Breast epithelium (tissue), 4 donors: ENCODE measurements around the gene KLF5. TPM values are rescaled to one million over a fixed set of nuclear protein-coding genes. Genes with fewer than 3 reads are reported as not detected.

ENCODE experiments used
- DNase-seq, 2 donors: peaks; one replicate each; pipeline ENCODE4 v3.0.0-alpha.2; 2019; ENCODE audit warnings: low spot score in 2 of 2
- H3K27ac ChIP-seq, 2 donors: fragments of 200-600 bp; sonication (generic) in 1 of 2; one replicate each; pipeline ENCODE4 v1.5.1; 2016 to 2019; ENCODE audit warnings: mild to moderate bottlenecking in 1 of 2
- H3K27me3 ChIP-seq, 2 donors: fragments of 200-600 bp; sonication (generic) in 1 of 2; one replicate each; pipeline versions ENCODE4 v1.5.1 to v1.6.0; 2017 to 2019; ENCODE audit warnings: control low read depth in 1 of 2, mild to moderate bottlenecking in 1 of 2
- H3K36me3 ChIP-seq: fragments of 200-600 bp; one replicate; pipeline ENCODE4 v1.5.1; 2019
- H3K4me1 ChIP-seq, 2 donors: fragments of 200-600 bp; sonication (generic); one replicate each; pipeline ENCODE4 v1.5.1; 2016 to 2019; ENCODE audit warnings: control low read depth in 1 of 2
- H3K4me3 ChIP-seq, 3 donors: fragments of 200-600 bp; sonication (generic); 1 replicate in 2 of 3; 2 replicates in 1 of 3; pipeline ENCODE4 v1.5.1; 2016 to 2019; ENCODE audit warnings: mild to moderate bottlenecking in 3 of 3, moderate library complexity in 2 of 3
- H3K9me3 ChIP-seq, 2 donors: fragments of 200-600 bp; sonication (generic) in 1 of 2; one replicate each; pipeline ENCODE4 v1.5.1; 2016 to 2019; ENCODE audit warnings: control low read depth in 1 of 2
- POLR2A ChIP-seq: fragments of 450-650 bp; IDR thresholded peaks from one replicate; pipeline ENCODE4 v1.6.1; 2016; ENCODE audit warnings: antibody characterized with exemption, mild to moderate bottlenecking, moderate library complexity
- POLR2AphosphoS5 ChIP-seq, 3 donors: sonication (generic); formaldehyde crosslinking; IDR thresholded peaks; one replicate each; pipeline ENCODE4 v1.6.1; 2017; ENCODE audit warnings: antibody characterized with exemption in 3 of 3
- intact Hi-C: fragments of 100-400 bp; cut with DNase I; formaldehyde crosslinking; loops from one replicate; pipeline ENCODE4 v1.15.1; 2023; ENCODE audit warnings: low total_unique reads
- total RNA-seq, 3 donors: library from RNA; depleted of rRNA; stranded (reverse); fragments of >200 nt; gene quantifications; one replicate each; pipeline ENCODE4 v1.1.0, GENCODE V29; 2016
- TF ChIP-seq, protein P1 (sequence below), 3 donors: fragments of 450-650 bp; IDR thresholded peaks; one replicate each; pipeline ENCODE4 v1.5.1; 2016 to 2017; ENCODE audit warnings: antibody characterized with exemption in 3 of 3, mild to moderate bottlenecking in 3 of 3, moderate library complexity in 3 of 3

KLF5 gene
- total RNA-seq, 3 donors from 2014 or later: 2.2 to 30.7 (median 10.5) TPM

DNA sequence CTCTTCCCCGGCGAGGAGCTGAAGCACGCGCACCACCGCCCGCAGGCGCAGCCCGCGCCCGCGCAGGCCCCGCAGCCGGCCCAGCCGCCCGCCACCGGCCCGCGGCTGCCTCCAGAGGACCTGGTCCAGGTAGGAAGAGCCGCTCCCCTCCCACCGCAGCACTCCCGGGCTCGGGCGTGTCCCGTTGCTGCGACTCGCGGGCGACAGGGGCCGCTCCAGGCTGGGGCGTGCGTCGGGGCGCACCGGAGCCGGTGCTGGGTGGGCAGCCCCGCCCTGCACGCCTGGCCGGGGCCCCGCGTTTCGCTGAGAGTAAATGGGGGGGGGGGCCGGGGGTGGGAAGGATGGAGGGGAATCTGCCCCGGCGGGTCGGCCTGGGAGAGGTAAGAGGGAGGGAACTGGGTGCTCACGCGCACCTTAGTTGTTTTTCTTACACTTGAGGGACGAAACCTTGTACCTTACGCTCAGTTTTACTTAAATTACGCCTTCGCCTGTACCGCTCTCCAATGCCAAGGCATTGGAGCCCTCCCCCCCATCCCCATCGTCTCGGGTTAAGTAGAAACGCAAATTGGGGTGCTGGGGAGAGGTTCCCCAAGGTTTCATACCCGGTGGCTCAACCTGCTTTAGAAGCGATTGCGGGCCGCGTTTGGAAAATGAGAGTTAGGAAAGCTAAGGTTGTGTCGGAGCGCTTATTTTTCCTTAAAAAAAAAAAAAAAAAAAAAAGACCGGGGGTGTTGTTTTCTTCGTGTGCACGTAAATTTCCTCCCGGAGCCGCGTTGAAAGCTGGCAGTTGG lies 850 bp downstream of the KLF5 start:
- Histone ChIP-seq H3K27me3 (no peaks in the 10 kb centered on the region), H3K9me3 (no peaks in the 10 kb centered on the region), H3K36me3 (no peaks in the 10 kb centered on the region), H3K27ac (peak overlapping the region; percentile 81 to 92), H3K4me3 (peak overlapping the region; percentile 70 to 91 (median 80)), H3K4me1 (no peaks in the 10 kb centered on the region)
- intact Hi-C loops: loop anchor here (10.0 kb wide), 1 partner anchor 365 kb away; no protein-coding TSS in a partner anchor
- DNase-seq: peak; percentile 63 to 72
- TF ChIP-seq POLR2A: no peak
- TF ChIP-seq, protein P1, sequence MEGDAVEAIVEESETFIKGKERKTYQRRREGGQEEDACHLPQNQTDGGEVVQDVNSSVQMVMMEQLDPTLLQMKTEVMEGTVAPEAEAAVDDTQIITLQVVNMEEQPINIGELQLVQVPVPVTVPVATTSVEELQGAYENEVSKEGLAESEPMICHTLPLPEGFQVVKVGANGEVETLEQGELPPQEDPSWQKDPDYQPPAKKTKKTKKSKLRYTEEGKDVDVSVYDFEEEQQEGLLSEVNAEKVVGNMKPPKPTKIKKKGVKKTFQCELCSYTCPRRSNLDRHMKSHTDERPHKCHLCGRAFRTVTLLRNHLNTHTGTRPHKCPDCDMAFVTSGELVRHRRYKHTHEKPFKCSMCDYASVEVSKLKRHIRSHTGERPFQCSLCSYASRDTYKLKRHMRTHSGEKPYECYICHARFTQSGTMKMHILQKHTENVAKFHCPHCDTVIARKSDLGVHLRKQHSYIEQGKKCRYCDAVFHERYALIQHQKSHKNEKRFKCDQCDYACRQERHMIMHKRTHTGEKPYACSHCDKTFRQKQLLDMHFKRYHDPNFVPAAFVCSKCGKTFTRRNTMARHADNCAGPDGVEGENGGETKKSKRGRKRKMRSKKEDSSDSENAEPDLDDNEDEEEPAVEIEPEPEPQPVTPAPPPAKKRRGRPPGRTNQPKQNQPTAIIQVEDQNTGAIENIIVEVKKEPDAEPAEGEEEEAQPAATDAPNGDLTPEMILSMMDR (IDR thresholded peaks at IDR 0.05): no peak
- TF ChIP-seq POLR2AphosphoS5 (IDR thresholded peaks at IDR 0.05): no peak

DNA sequence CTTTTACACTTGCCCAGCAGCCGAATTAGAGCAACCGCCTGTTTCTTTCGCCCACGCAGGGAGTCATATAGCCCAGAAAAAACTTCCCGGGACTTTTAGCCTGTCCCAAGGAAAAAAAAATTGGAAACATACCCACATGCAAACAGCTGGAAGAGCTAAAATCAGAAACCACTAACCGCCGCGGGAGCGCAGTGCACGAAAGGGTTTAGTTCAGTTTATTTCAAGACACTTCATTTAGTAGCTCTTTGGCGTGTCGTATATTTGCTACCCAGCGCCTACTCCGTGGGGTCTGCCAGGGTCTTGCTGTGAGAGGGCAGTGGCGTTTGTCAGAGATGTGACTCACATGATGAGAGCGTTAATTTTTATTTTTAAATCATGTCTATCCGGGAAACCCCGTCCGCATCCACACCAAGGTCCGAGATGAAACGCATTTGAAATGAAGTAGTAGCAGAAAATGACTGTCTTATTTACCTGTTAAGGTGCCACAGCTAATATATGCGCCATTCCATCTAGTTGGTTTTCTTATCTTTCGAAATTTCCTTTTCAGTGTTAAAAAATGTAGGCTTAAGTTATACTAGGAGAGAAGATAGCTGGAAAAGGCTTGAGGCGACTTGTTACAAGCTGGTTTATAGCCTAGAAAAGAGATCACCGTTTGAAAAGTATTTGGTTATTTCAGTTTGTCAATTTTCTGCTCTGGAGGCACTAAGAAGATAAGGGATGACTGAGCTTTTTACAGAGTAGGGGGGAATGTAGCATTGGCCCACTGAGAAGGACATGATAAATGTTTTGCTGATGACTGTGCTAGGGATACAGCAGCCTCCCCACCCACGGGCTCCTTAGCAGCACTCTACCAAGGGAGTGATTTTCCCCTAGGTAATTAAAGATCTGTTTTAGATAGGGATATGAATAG lies 1.7 kb downstream of the KLF5 start:
- H3K4me3 ChIP-seq: peak overlapping the region; percentile 70 to 91 (median 80)
- DNase-seq: peak in 1 of 2 donors; percentile 35
- no peaks in the 10 kb centered on the region for H3K27me3 ChIP-seq
- TF ChIP-seq, protein P1 (IDR thresholded peaks at IDR 0.05): no peak
- TF ChIP-seq POLR2A (no peak), POLR2AphosphoS5 (IDR thresholded peaks at IDR 0.05) (no peak)
- intact Hi-C loops: no loop called here
- no peaks in the 10 kb centered on the region for H3K4me1 ChIP-seq
- no peaks in the 10 kb centered on the region for H3K9me3 ChIP-seq
- H3K36me3 ChIP-seq: no peaks in the 10 kb centered on the region
- peak overlapping the region; percentile 81 to 92 for H3K27ac ChIP-seq

DNA sequence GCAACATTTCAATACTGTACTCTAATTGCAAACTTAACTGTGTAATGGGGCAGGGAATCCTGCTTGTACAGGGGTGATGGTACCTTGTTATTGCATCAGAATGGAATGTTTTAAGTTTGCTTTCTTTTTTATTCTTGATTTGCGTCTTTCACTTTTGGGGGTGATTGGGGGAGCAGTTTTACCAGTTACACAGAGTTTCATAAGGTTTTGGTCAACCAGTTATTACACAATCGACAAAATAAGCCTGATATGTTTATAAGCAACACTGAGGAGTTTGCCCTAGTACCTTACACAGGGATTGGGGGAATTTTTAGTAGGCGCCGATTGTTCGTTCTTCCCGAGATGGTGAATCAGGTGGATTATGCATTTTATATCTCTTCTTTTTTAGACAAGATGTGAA lies 2.7 kb downstream of the KLF5 start:
- TF ChIP-seq, protein P1 (IDR thresholded peaks at IDR 0.05): no peak
- no peak for TF ChIP-seq POLR2AphosphoS5 (IDR thresholded peaks at IDR 0.05)
- TF ChIP-seq POLR2A: no peak
- Histone ChIP-seq H3K36me3 (no peaks in the 10 kb centered on the region), H3K9me3 (no peaks in the 10 kb centered on the region), H3K27me3 (no peaks in the 10 kb centered on the region), H3K4me3 (peak overlapping the region in 2 of 3 donors; percentile 70 to 91), H3K4me1 (no peaks in the 10 kb centered on the region), H3K27ac (peak overlapping the region; percentile 48 to 92)
- intact Hi-C loops: no loop called here
- DNase-seq: no peak

DNA sequence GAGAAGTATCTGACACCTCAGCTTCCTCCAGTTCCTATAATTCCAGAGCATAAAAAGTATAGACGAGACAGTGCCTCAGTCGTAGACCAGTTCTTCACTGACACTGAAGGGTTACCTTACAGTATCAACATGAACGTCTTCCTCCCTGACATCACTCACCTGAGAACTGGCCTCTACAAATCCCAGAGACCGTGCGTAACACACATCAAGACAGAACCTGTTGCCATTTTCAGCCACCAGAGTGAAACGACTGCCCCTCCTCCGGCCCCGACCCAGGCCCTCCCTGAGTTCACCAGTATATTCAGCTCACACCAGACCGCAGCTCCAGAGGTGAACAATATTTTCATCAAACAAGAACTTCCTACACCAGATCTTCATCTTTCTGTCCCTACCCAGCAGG lies 3.1 kb downstream of the KLF5 start:
- intact Hi-C loops: no loop called here
- Histone ChIP-seq H3K27ac (peak overlapping the region; percentile 48 to 92), H3K4me3 (peak overlapping the region in 2 of 3 donors; percentile 70 to 91), H3K9me3 (no peaks in the 10 kb centered on the region), H3K4me1 (no peaks in the 10 kb centered on the region), H3K36me3 (no peaks in the 10 kb centered on the region), H3K27me3 (no peaks in the 10 kb centered on the region)
- no peak for DNase-seq
- TF ChIP-seq POLR2A (no peak), POLR2AphosphoS5 (IDR thresholded peaks at IDR 0.05) (no peak)
- TF ChIP-seq, protein P1 (IDR thresholded peaks at IDR 0.05): no peak
